ENCODE data around the gene GLIS1. TPM values are rescaled to one million over a fixed set of nuclear protein-coding genes. Genes with fewer than 3 reads are reported as not detected.
"Not testable (repeated sequence)": the region's sequence is repeated elsewhere in the genome, so short reads cannot be mapped to it uniquely, and the experiment has no call there.

Gene GLIS1
- total RNA-seq, 1 experiment from 2014 or later: 0.28 TPM

- H2AFZ ChIP-seq (ENCODE audit: low read length): no peak overlapping the region
- Mint-ChIP-seq H3K27ac (no peak overlapping the region), H3K4me1 (peaks cover 26 to 34% of the 10 kb centered on the region in 2 experiments), H3K9me3 (no peaks in the 10 kb centered on the region), H3K4me3 (no peak overlapping the region), H3K27me3 (ENCODE audit: low read depth) (peaks cover 26% of the 10 kb centered on the region), H3K36me3 (ENCODE audit: insufficient read depth in 1 of 3, low read depth in 3 of 3) (no peaks in the 10 kb centered on the region)
- H2AK5ac ChIP-seq (ENCODE audit: insufficient read length, low read length): no peak overlapping the region
- H2BK120ac ChIP-seq (ENCODE audit: low read depth, low read length, poor library complexity, severe bottlenecking): no peak overlapping the region
- no peaks in the 10 kb centered on the region for H3K79me2 ChIP-seq (ENCODE audit: insufficient read depth, low read length)
- H4K5ac ChIP-seq (ENCODE audit: insufficient read length, low read depth, low read length): no peak overlapping the region
- no peak overlapping the region for H3K9ac ChIP-seq (ENCODE audit: extremely low read depth, insufficient read length, low read length)
- no peak overlapping the region for H4K91ac ChIP-seq (ENCODE audit: insufficient read length, low read depth, low read length)
- H2BK5ac ChIP-seq (ENCODE audit: insufficient read length, low read length): no peak overlapping the region
- H3K23me2 ChIP-seq (ENCODE audit: insufficient read length, low read depth, low read length, poor library complexity, severe bottlenecking): no peaks in the 10 kb centered on the region
- H4K20me1 ChIP-seq (ENCODE audit: control insufficient read depth, insufficient read depth, insufficient read length): no peaks in the 10 kb centered on the region
- no peaks in the 10 kb centered on the region for H3K9me3 ChIP-seq (ENCODE audit: control insufficient read depth, low read depth, low read length)
- H3K18ac ChIP-seq (ENCODE audit: insufficient read length, low read depth, low read length): no peak overlapping the region
- H3K4me1 ChIP-seq (ENCODE audit: insufficient read depth, low read length): peaks cover 7% of the 10 kb centered on the region; the same call in 1 of the 2 replicates
- H3K14ac ChIP-seq (ENCODE audit: insufficient read depth, low read length): no peak overlapping the region; the same call in 1 of the 2 replicates
- no peak overlapping the region for H3T11ph ChIP-seq (ENCODE audit: low read length)
- no peak for DNase-seq
- no peak overlapping the region for H3K4ac ChIP-seq (ENCODE audit: low read depth, low read length)
- no peaks in the 10 kb centered on the region for H3K27me3 ChIP-seq (ENCODE audit: insufficient read depth, low read length)
- H2BK12ac ChIP-seq (ENCODE audit: insufficient read length, low read depth, low read length): no peak overlapping the region
- no peak overlapping the region for H3K56ac ChIP-seq (ENCODE audit: insufficient read length, low read depth, low read length)
- no peak overlapping the region for H2BK20ac ChIP-seq (ENCODE audit: low read depth, low read length, poor library complexity, severe bottlenecking)
- H3K27ac ChIP-seq (ENCODE audit: insufficient read length, low read depth, low read length): no peak overlapping the region
- no peak overlapping the region for H3K23ac ChIP-seq (ENCODE audit: insufficient read length, low read depth, low read length)
- H4K8ac ChIP-seq (replicated peaks; ENCODE audit: insufficient read length, low read depth, low read length): no peak overlapping the region
- no peaks in the 10 kb centered on the region for H3K79me1 ChIP-seq (ENCODE audit: insufficient read depth, low read depth, low read length, poor library complexity, severe bottlenecking)
- TF ChIP-seq CTCF (conservative IDR thresholded peaks at IDR 0.05): no peak
- H3K4me2 ChIP-seq (ENCODE audit: insufficient read depth, insufficient read length, low read length): no peak overlapping the region
- no peak overlapping the region for H2BK15ac ChIP-seq (ENCODE audit: low read depth, low read length)
- WGBS (ENCODE audit: extremely low coverage, insufficient read length, low lambda C conversion rate): no CpG with 5 or more reads among the region's 3 CpGs
These were observed 182.2 kb downstream of the GLIS1 start for GRCh38 chr1:53556657-53557227.

- H3K27ac ChIP-seq (ENCODE audit: insufficient read length, low read depth, low read length); H3K79me2 ChIP-seq (ENCODE audit: insufficient read depth, low read length); H3K27me3 ChIP-seq (ENCODE audit: insufficient read depth, low read length); H2AFZ ChIP-seq (ENCODE audit: low read length); H2BK12ac ChIP-seq (ENCODE audit: insufficient read length, low read depth, low read length); H3K18ac ChIP-seq (ENCODE audit: insufficient read length, low read depth, low read length); H3K9ac ChIP-seq (ENCODE audit: extremely low read depth, insufficient read length, low read length); H3K79me1 ChIP-seq (ENCODE audit: insufficient read depth, low read depth, low read length, poor library complexity, severe bottlenecking); H3K27ac Mint-ChIP-seq; H4K8ac ChIP-seq (replicated peaks; ENCODE audit: insufficient read length, low read depth, low read length); H3K4me3 Mint-ChIP-seq; H3K4ac ChIP-seq (ENCODE audit: low read depth, low read length); H3K9me3 Mint-ChIP-seq; H3K56ac ChIP-seq (ENCODE audit: insufficient read length, low read depth, low read length); H3K23me2 ChIP-seq (ENCODE audit: insufficient read length, low read depth, low read length, poor library complexity, severe bottlenecking); H2BK15ac ChIP-seq (ENCODE audit: low read depth, low read length); H3K14ac ChIP-seq (ENCODE audit: insufficient read depth, low read length); H4K91ac ChIP-seq (ENCODE audit: insufficient read length, low read depth, low read length); H2BK20ac ChIP-seq (ENCODE audit: low read depth, low read length, poor library complexity, severe bottlenecking); H2BK120ac ChIP-seq (ENCODE audit: low read depth, low read length, poor library complexity, severe bottlenecking); H3K4me1 ChIP-seq (ENCODE audit: insufficient read depth, low read length); H4K20me1 ChIP-seq (ENCODE audit: control insufficient read depth, insufficient read depth, insufficient read length); H3K4me2 ChIP-seq (ENCODE audit: insufficient read depth, insufficient read length, low read length); H3K23ac ChIP-seq (ENCODE audit: insufficient read length, low read depth, low read length); H2BK5ac ChIP-seq (ENCODE audit: insufficient read length, low read length); H3K9me3 ChIP-seq (ENCODE audit: control insufficient read depth, low read depth, low read length); H3T11ph ChIP-seq (ENCODE audit: low read length); H2AK5ac ChIP-seq (ENCODE audit: insufficient read length, low read length); DNase-seq; H3K36me3 Mint-ChIP-seq (ENCODE audit: insufficient read depth in 1 of 3, low read depth in 3 of 3); H4K5ac ChIP-seq (ENCODE audit: insufficient read length, low read depth, low read length): not testable (repeated sequence)
- WGBS (ENCODE audit: extremely low coverage, insufficient read length, low lambda C conversion rate): no CpG with 5 or more reads among the region's 2 CpGs
- H3K4me1 Mint-ChIP-seq: peaks cover 28 to 37% of the 10 kb centered on the region in 2 experiments
- H3K27me3 Mint-ChIP-seq (ENCODE audit: low read depth): peaks cover 21% of the 10 kb centered on the region
These were observed 183.2 kb downstream of the GLIS1 start for GRCh38 chr1:53555620-53556326.
